Activated T-helper 2 cell treated with anti-CD3 and anti-CD28 coated beads, Interferon-gamma antibody, Interleukin-2, Interleukin-4, amounts not matched to agents 10 μg/mL and 5 μg/mL and 100 μg/mL, durations not matched to agents 14 hours and 24 hours and 36 hours (primary cell): ENCODE measurements around the gene KIF14. TPM values are rescaled to one million over a fixed set of nuclear protein-coding genes. Genes with fewer than 3 reads are reported as not detected.
A peak's percentile ranks its signal among the peaks of the same experiment; 100 is the strongest.

Experiments used
- DNase-seq: peaks from one replicate; pipeline ENCODE4 v3.0.0; 2021; ENCODE audit warnings: low spot score
- H3K27ac Mint-ChIP-seq: one replicate; pipeline ENCODE4 v1.8.0; 2021; ENCODE audit warnings: mixed read lengths
- H3K27me3 Mint-ChIP-seq: one replicate; pipeline ENCODE4 v1.8.0; 2021; ENCODE audit warnings: low read depth, mixed read lengths
- H3K36me3 Mint-ChIP-seq: one replicate; pipeline ENCODE4 v1.8.0; 2021; ENCODE audit warnings: low read depth, mixed read lengths
- H3K4me1 Mint-ChIP-seq: one replicate; pipeline ENCODE4 v1.8.0; 2021; ENCODE audit warnings: low read depth, mixed read lengths
- H3K4me3 Mint-ChIP-seq: one replicate; pipeline ENCODE4 v1.8.0; 2021; ENCODE audit warnings: low read depth, mild to moderate bottlenecking, moderate library complexity, mixed read lengths
- H3K9me3 Mint-ChIP-seq: one replicate; pipeline ENCODE4 v1.8.0; 2021; ENCODE audit warnings: mixed read lengths
- intact Hi-C: fragments of 100-400 bp; cut with micrococcal nuclease; formaldehyde crosslinking; loops from one replicate; pipeline ENCODE4 v1.15.1; 2023
- total RNA-seq: library from RNA; stranded (reverse); gene quantifications from 2 replicates; pipeline ENCODE4 v1.2.3, GENCODE V29; 2022

The KIF14 gene, protein sequence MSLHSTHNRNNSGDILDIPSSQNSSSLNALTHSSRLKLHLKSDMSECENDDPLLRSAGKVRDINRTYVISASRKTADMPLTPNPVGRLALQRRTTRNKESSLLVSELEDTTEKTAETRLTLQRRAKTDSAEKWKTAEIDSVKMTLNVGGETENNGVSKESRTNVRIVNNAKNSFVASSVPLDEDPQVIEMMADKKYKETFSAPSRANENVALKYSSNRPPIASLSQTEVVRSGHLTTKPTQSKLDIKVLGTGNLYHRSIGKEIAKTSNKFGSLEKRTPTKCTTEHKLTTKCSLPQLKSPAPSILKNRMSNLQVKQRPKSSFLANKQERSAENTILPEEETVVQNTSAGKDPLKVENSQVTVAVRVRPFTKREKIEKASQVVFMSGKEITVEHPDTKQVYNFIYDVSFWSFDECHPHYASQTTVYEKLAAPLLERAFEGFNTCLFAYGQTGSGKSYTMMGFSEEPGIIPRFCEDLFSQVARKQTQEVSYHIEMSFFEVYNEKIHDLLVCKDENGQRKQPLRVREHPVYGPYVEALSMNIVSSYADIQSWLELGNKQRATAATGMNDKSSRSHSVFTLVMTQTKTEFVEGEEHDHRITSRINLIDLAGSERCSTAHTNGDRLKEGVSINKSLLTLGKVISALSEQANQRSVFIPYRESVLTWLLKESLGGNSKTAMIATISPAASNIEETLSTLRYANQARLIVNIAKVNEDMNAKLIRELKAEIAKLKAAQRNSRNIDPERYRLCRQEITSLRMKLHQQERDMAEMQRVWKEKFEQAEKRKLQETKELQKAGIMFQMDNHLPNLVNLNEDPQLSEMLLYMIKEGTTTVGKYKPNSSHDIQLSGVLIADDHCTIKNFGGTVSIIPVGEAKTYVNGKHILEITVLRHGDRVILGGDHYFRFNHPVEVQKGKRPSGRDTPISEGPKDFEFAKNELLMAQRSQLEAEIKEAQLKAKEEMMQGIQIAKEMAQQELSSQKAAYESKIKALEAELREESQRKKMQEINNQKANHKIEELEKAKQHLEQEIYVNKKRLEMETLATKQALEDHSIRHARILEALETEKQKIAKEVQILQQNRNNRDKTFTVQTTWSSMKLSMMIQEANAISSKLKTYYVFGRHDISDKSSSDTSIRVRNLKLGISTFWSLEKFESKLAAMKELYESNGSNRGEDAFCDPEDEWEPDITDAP (N-terminal part only)
- total RNA-seq: 13.8 and 14.9 TPM in 2 replicates

GRCh38 chr1:200620273-200621131 is at the start of gene KIF14:
KIF14 (minus strand) TSS chr1:200620751; CDS start chr1:200618723, 2,028 bp downstream.
- DNase-seq: peak; percentile 92
- H3K27ac Mint-ChIP-seq: peak within 1 kb of the TSS; percentile 87
- H3K4me1 Mint-ChIP-seq: peaks cover 47% of the 10 kb centered on the region
- intact Hi-C loops: loop anchor here (1.0 to 10.0 kb wide), 4 partner anchors 50 to 494 kb away; partner anchors contain the start of gene CACNA1S
- H3K27me3 Mint-ChIP-seq: no peaks in the 10 kb centered on the region
- H3K9me3 Mint-ChIP-seq: no peaks in the 10 kb centered on the region
- H3K4me3 Mint-ChIP-seq: peak within 1 kb of the TSS; percentile 91
- H3K36me3 Mint-ChIP-seq: peaks cover 37% of the 10 kb centered on the region

DNA sequence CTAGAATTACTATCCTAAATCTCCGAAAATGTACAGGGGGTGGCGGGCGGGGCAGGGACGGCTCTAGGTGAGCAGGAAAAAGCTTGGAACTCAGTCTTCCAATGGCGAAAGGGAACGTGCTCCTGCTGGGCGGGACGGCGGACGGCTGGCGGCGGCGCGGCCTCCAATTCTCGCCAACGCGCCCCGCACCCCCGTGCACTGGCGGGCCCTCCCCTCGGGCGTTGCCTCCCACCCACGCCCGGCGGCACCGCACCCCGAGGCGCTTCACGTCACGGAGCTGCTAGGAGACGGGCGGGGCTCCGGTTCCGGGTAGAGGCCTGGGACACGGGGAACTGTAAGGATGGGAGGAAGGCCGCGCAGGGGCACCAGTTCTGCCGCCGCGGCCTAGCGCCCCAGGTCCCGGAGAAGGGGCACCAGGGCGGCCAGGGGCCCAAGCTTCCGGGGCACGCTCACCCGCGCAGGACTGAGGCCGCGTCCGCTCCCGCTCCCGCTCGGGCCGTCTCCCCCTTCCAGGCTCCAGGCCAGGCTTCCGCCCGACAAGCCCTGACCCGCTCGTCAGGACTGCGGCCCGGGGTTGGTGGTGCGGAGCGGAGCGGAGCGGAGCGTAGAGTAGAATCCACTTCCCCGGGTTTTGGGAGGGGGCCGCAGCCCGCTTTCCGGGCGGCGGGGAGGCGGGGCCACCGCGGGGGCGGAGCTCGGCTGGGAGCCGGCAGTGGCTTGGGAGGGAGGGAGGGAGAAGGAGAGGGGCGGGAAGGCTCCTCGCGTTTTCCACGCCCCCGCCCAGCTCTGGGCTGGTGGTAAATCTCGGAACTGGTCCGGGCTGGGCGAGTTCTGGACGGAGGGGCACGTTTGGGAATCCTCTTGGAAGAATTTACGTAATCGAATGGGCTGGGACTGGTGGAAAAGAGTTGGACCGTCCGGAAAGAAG is 49.0 kb upstream of the KIF14 start, which contains the start of gene DDX59:
DDX59 (minus strand) TSS at position 594 of the 928 bp plus-strand sequence. CDS start 3,167 bp downstream, outside the sequence.
- no peaks in the 10 kb centered on the region for H3K27me3 Mint-ChIP-seq
- H3K27ac Mint-ChIP-seq: peak within 1 kb of the TSS; percentile 92
- intact Hi-C loops: loop anchor here (1.0 to 5.0 kb wide), 5 partner anchors 16 to 348 kb away; partner anchors contain the start of genes CAMSAP2 and KIF14
- H3K36me3 Mint-ChIP-seq: peaks cover 19% of the 10 kb centered on the region
- no peaks in the 10 kb centered on the region for H3K9me3 Mint-ChIP-seq
- peak; percentile 89 for DNase-seq
- H3K4me3 Mint-ChIP-seq: peak within 1 kb of the TSS; percentile 93
- H3K4me1 Mint-ChIP-seq: peaks cover 25% of the 10 kb centered on the region

DNA sequence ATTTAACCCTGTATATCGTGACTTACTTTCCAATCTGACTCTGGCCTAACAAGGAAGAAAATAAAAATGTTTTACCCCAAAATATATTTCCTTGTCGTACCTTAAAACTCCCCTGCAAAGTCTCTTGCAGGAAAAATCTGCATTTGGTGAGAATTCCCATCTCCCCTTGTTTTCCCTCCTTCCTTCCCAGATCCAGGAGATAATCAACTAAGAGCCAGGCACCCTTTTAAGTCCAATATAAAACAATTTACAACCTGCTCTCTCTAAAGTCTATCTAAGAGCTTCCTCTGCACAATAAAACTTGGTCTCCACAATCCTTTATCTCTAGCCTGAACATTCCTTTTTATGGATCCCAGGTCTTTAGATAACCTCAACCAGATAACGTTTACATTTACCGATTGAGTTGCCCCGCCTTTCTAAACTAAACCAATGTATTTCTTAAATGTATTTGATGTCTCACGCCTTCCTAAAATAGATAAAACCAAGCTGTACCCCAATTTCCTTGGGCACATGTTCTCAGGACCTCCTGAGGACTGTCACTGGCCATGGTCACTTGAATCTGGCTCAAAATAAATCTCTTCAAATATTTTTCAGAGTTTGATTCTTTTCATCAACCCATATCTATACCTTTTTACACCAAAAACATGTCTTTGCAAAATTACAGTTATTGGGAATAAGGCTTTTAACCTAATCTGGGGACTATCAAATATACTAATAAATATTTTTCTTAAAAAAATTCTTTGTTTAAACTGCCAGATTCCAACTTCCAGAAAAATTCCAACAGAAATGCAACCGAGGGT is 48.2 kb upstream of the KIF14 start:
- peak overlapping the region; percentile 83 for H3K4me3 Mint-ChIP-seq
- no peak for DNase-seq
- peaks cover 23% of the 10 kb centered on the region for H3K4me1 Mint-ChIP-seq
- no peaks in the 10 kb centered on the region for H3K9me3 Mint-ChIP-seq
- no peaks in the 10 kb centered on the region for H3K27me3 Mint-ChIP-seq
- peak overlapping the region; percentile 79 for H3K27ac Mint-ChIP-seq
- peaks cover 28% of the 10 kb centered on the region for H3K36me3 Mint-ChIP-seq
- intact Hi-C loops: loop anchor here (1.0 kb wide), 1 partner anchor 40 kb away; no protein-coding TSS in a partner anchor

GRCh38 chr1:200666309-200666708 is 45.8 kb upstream of the KIF14 start:
- intact Hi-C loops: no loop called here
- no peak overlapping the region for H3K27ac Mint-ChIP-seq
- H3K36me3 Mint-ChIP-seq: peaks cover 44% of the 10 kb centered on the region
- H3K27me3 Mint-ChIP-seq: no peaks in the 10 kb centered on the region
- H3K9me3 Mint-ChIP-seq: no peaks in the 10 kb centered on the region
- peaks cover 24% of the 10 kb centered on the region for H3K4me1 Mint-ChIP-seq
- no peak overlapping the region for H3K4me3 Mint-ChIP-seq
- DNase-seq: no peak

DNA sequence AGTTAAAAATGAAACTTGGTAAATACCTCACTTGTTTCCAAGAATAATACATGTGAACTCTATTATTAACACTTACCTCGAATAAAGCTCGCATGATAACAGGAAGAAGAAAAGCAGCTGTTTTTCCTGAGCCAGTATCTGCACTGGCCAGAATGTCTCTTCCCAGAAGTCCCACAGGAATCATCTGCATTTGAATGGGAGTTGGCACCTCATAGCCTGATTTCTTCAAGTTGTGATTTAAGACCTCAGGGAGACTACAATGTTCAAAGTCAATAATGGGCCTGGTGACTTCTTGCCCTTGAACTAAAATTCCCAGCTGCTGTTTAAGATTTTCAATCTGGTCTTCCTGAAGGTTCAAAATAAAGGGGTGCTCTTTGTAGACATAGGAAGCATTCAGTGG is 45.3 kb upstream of the KIF14 start:
- no peak overlapping the region for H3K27ac Mint-ChIP-seq
- peaks cover 24% of the 10 kb centered on the region for H3K4me1 Mint-ChIP-seq

DNA sequence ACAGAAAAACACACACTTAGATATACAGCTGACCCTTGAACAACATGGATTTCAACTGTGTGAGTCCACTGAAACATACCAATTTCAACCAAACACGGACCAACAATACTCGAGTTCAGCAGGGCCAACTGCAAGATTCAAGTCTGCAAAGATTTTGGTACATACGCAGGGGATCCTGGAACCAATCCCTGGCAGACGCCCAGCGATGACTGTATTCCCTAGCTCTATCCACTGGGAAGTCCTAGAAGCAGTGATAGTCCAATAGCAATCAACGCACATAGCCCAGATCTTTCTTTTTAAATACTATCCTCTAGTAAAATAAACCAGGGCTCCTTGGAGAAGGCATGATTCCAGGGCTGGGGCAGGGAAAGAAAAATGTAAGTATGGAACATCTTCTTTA is 40.2 kb upstream of the KIF14 start:
- H3K9me3 Mint-ChIP-seq: no peaks in the 10 kb centered on the region
- intact Hi-C loops: no loop called here
- H3K4me1 Mint-ChIP-seq: peaks cover 12% of the 10 kb centered on the region
- H3K27me3 Mint-ChIP-seq: no peaks in the 10 kb centered on the region
- no peak for DNase-seq
- H3K27ac Mint-ChIP-seq: no peak overlapping the region
- H3K36me3 Mint-ChIP-seq: peaks cover 76% of the 10 kb centered on the region
- no peak overlapping the region for H3K4me3 Mint-ChIP-seq

More for the DNA sequence above, 45.3 kb upstream of the KIF14 start:
- DNase-seq: no peak
- intact Hi-C loops: no loop called here
- Mint-ChIP-seq H3K4me3 (no peak overlapping the region), H3K9me3 (no peaks in the 10 kb centered on the region), H3K27me3 (no peaks in the 10 kb centered on the region), H3K36me3 (peaks cover 47% of the 10 kb centered on the region)

DNA sequence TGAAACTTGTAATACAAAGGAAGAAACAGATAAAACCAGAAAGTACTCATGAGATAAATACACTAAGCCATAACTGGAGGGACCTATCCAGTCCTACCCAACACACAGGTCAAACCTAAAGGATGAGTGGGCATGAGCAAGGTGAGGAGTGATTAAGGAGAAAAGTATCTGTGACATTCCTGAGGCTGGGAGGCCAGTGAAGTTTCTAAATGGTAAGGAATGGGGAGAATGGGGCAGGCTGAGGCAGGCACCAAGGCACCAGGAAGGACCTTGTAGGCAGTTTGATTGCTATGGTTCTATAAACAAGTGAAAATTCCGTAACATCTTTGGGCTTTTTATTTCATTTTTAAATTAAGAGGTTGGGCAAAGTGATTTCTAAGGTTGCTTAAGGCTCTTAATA is 38.7 kb upstream of the KIF14 start:
- no peaks in the 10 kb centered on the region for H3K9me3 Mint-ChIP-seq
- no peak overlapping the region for H3K4me3 Mint-ChIP-seq
- no peak overlapping the region for H3K27ac Mint-ChIP-seq
- peaks cover 77% of the 10 kb centered on the region for H3K36me3 Mint-ChIP-seq
- DNase-seq: no peak
- H3K4me1 Mint-ChIP-seq: peaks cover 18% of the 10 kb centered on the region
- no peaks in the 10 kb centered on the region for H3K27me3 Mint-ChIP-seq
- intact Hi-C loops: no loop called here

DNA sequence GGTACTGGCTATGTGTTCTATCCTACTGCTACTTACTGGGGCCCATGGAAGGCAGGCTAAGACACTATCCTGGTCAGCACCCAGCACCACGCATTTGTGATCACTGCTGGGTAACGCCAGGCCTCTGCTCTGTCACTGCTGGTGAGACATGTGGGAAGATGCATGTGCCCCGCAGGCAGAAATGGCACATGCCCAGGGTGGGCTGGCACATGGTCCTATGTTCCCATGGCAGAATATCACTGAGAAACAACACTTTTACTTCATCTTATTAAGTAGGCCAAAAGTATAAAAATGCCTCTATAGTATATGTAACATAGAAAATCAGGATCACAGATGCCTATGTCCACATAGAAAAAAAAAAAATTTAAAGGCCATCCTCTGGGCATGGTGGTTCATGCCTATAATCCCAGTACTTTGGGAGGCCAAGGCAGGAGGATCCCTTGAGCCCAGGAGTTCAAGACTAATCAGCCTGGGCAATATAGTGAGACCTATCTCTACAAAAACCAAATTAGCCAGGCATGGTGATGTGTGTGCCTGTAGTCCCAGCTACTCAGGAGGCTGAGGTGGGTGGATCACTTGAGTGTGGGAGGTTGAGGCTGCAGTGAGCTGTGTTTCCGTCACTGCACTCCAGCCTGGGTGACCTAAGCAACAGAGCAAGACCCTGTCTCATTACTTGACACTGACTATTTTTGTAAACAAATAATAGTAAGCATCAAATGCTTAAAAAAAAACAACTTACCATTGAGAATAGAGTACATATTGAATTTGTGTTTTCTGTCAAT is 37.7 kb upstream of the KIF14 start:
- peaks cover 24% of the 10 kb centered on the region for H3K4me1 Mint-ChIP-seq
- no peak overlapping the region for H3K27ac Mint-ChIP-seq
- peaks cover 74% of the 10 kb centered on the region for H3K36me3 Mint-ChIP-seq
- intact Hi-C loops: no loop called here
- DNase-seq: no peak
- H3K27me3 Mint-ChIP-seq: no peaks in the 10 kb centered on the region
- no peak overlapping the region for H3K4me3 Mint-ChIP-seq
- H3K9me3 Mint-ChIP-seq: no peaks in the 10 kb centered on the region

GRCh38 chr1:200654660-200655059 is 34.1 kb upstream of the KIF14 start:
- no peak overlapping the region for H3K27ac Mint-ChIP-seq
- intact Hi-C loops: no loop called here
- peaks cover 27% of the 10 kb centered on the region for H3K4me1 Mint-ChIP-seq
- DNase-seq: no peak
- H3K4me3 Mint-ChIP-seq: no peak overlapping the region
- H3K9me3 Mint-ChIP-seq: no peaks in the 10 kb centered on the region
- H3K36me3 Mint-ChIP-seq: peaks cover 53% of the 10 kb centered on the region
- H3K27me3 Mint-ChIP-seq: no peaks in the 10 kb centered on the region

- DNase-seq: no peak
- Mint-ChIP-seq H3K9me3 (no peaks in the 10 kb centered on the region), H3K36me3 (peaks cover 48% of the 10 kb centered on the region), H3K27me3 (no peaks in the 10 kb centered on the region), H3K27ac (peak overlapping the region; percentile 55), H3K4me3 (no peak overlapping the region), H3K4me1 (peaks cover 27% of the 10 kb centered on the region)
- intact Hi-C loops: loop anchor here (1.0 kb wide), 2 partner anchors 17 to 25 kb away; no protein-coding TSS in a partner anchor
Observed at GRCh38 chr1:200653022-200653462, 32.5 kb upstream of the KIF14 start.
